Neural progenitor cell (in vitro differentiated cells): Measurements from ENCODE around the gene CRY2. TPM values are rescaled to one million over a fixed set of nuclear protein-coding genes. Genes with fewer than 3 reads are reported as not detected.

Experiments used
- DNase-seq: peaks from one replicate; pipeline ENCODE4 v3.0.0-alpha.2; 2016; ENCODE audit warnings: low spot score
- H2AFZ ChIP-seq: fragments of 200-600 bp; sonication (generic); replicated peaks from 2 replicates; pipeline ENCODE4 v1.6.1; 2016; ENCODE audit warnings: antibody characterized with exemption
- H3F3A ChIP-seq: fragments of 200-600 bp; sonication (generic); 2 replicates; pipeline ENCODE4 v1.6.1; 2016; ENCODE audit warnings: antibody characterized with exemption, low read depth
- H3K27ac ChIP-seq: fragments of 200-600 bp; sonication (generic); 2 replicates; pipeline ENCODE4 v1.5.1; 2016; ENCODE audit warnings: mild to moderate bottlenecking
- H3K27me3 ChIP-seq: fragments of 200-600 bp; sonication (generic); 2 replicates; pipeline ENCODE4 v1.6.1; 2016; ENCODE audit warnings: mild to moderate bottlenecking, moderate library complexity
- H3K36me3 ChIP-seq: fragments of 200-600 bp; sonication (generic); 2 replicates; pipeline ENCODE4 v1.5.1; 2016
- H3K4me1 ChIP-seq: fragments of 200-600 bp; sonication (generic); 2 replicates; pipeline ENCODE4 v1.6.1; 2016; ENCODE audit warnings: mixed run types
- H3K4me2 ChIP-seq: fragments of 200-600 bp; sonication (generic); 2 replicates; pipeline ENCODE4 v1.6.1; 2016
- H3K4me3 ChIP-seq: fragments of 200-600 bp; sonication (generic); 2 replicates; pipeline ENCODE4 v1.5.1; 2016
- H3K79me2 ChIP-seq: fragments of 200-600 bp; sonication (generic); 2 replicates; pipeline ENCODE4 v1.6.1; 2016; ENCODE audit warnings: low read depth
- H3K9ac ChIP-seq: fragments of 200-600 bp; sonication (generic); 2 replicates; pipeline ENCODE4 v1.6.1; 2016
- H3K9me3 ChIP-seq: fragments of 200-600 bp; sonication (generic); 2 replicates; pipeline ENCODE4 v1.5.1; 2016; ENCODE audit warnings: low read depth
- H4K20me1 ChIP-seq: fragments of 200-600 bp; sonication (generic); 2 replicates; pipeline ENCODE4 v1.6.1; 2016; ENCODE audit warnings: low read depth
- H3K27ac Mint-ChIP-seq: 3 replicates; pipeline ENCODE4 v1.8.0; 2021; ENCODE audit warnings: mixed read lengths
- H3K27me3 Mint-ChIP-seq: 2 replicates; pipeline ENCODE4 v1.8.0; 2022; ENCODE audit warnings: low read depth, mild to moderate bottlenecking, inconsistent platforms, moderate library complexity, mixed read lengths; ENCODE audit not compliant: insufficient read depth
- H3K36me3 Mint-ChIP-seq: 3 replicates; pipeline ENCODE4 v1.8.0; 2021; ENCODE audit warnings: mixed read lengths
- H3K4me1 Mint-ChIP-seq: 3 replicates; pipeline ENCODE4 v1.8.0; 2021; ENCODE audit warnings: mixed read lengths
- H3K4me3 Mint-ChIP-seq: 3 replicates; pipeline ENCODE4 v1.8.0; 2021; ENCODE audit warnings: mild to moderate bottlenecking, moderate library complexity, mixed read lengths
- H3K9me3 Mint-ChIP-seq: 3 replicates; pipeline ENCODE4 v1.8.0; 2020; ENCODE audit warnings: mixed read lengths
- CTCF ChIP-seq: fragments of 200-600 bp; sonication (generic); IDR thresholded peaks from 2 replicates; pipeline ENCODE4 v1.5.1; 2017; ENCODE audit warnings: antibody characterized with exemption, mild to moderate bottlenecking
- EZH2 ChIP-seq: fragments of 200-600 bp; sonication (generic); IDR thresholded peaks from 2 replicates; pipeline ENCODE4 v1.6.1; 2017; ENCODE audit warnings: antibody characterized with exemption, mild to moderate bottlenecking, moderate library complexity
- EZH2phosphoT487 ChIP-seq: fragments of 200-600 bp; sonication (generic); IDR thresholded peaks from 2 replicates; pipeline ENCODE4 v1.6.1; 2017; ENCODE audit warnings: antibody characterized with exemption
- total RNA-seq: library from RNA; depleted of rRNA; stranded (reverse); fragments of >200 nt; gene quantifications from 2 replicates; pipeline ENCODE4 v1.2.3, GENCODE V29; 2015; ENCODE audit warnings: low replicate concordance

The CRY2 gene
- total RNA-seq, 1 donor from 2014 or later = 15.8 TPM

- Histone ChIP-seq H3K9ac (no peak overlapping the region), H2AFZ (no peak overlapping the region), H3K9me3 (no peaks in the 10 kb centered on the region), H3K27ac (no peak overlapping the region), H4K20me1 (no peaks in the 10 kb centered on the region), H3F3A (no peaks in the 10 kb centered on the region), H3K4me3 (no peak overlapping the region), H3K27me3 (peaks cover under 1% of the 10 kb centered on the region), H3K79me2 (no peaks in the 10 kb centered on the region), H3K4me1 (no peaks in the 10 kb centered on the region), H3K36me3 (no peaks in the 10 kb centered on the region), H3K4me2 (no peak overlapping the region)
- Mint-ChIP-seq H3K27ac (no peak overlapping the region), H3K4me3 (no peak overlapping the region), H3K27me3 (peaks cover 24% of the 10 kb centered on the region), H3K36me3 (no peaks in the 10 kb centered on the region), H3K4me1 (peaks cover 14% of the 10 kb centered on the region), H3K9me3 (no peaks in the 10 kb centered on the region)
- no peak for TF ChIP-seq CTCF
- no peak for DNase-seq
Measured at GRCh38 chr11:45830596-45830995, 16.7 kb upstream of the CRY2 start.

- Histone ChIP-seq H3K4me2 (no peak overlapping the region), H3K9me3 (no peaks in the 10 kb centered on the region), H3K79me2 (no peaks in the 10 kb centered on the region), H3K4me1 (no peaks in the 10 kb centered on the region), H2AFZ (no peak overlapping the region), H3F3A (no peaks in the 10 kb centered on the region), H3K27ac (no peak overlapping the region), H3K27me3 (peaks cover 15% of the 10 kb centered on the region), H4K20me1 (no peaks in the 10 kb centered on the region), H3K36me3 (no peaks in the 10 kb centered on the region), H3K9ac (no peak overlapping the region), H3K4me3 (no peak overlapping the region)
- Mint-ChIP-seq H3K4me3 (no peak overlapping the region), H3K9me3 (peaks cover 4% of the 10 kb centered on the region), H3K27ac (no peak overlapping the region), H3K36me3 (no peaks in the 10 kb centered on the region), H3K4me1 (peaks cover 11% of the 10 kb centered on the region), H3K27me3 (peaks cover 17% of the 10 kb centered on the region)
- DNase-seq = no peak
- no peak for TF ChIP-seq CTCF
- TF ChIP-seq EZH2phosphoT487 = no peak
- TF ChIP-seq EZH2 = no peak
Measured at GRCh38 chr11:45832811-45833441, 14.3 kb upstream of the CRY2 start.

DNA sequence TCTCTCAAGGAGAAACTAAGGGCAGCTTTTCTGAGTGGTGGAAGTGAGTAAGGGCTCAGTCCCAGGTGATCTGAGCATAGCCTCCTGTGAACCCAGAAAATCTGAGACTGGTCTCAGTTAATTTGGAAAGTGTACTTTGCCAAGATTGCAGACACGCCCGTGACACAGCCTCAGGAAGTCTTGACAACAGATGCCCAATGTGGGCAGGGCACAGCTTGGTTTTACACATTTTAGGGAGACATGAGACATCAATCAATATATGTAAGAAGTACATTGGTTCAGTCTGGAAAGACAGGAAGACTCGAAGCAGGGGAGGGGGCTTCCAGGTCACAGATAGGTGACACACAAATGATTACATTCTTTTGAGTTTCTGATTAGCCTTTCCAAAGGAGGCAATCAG, 13.5 kb upstream of the CRY2 start:
- H3K4me1 Mint-ChIP-seq = peaks cover 10% of the 10 kb centered on the region
- H3K9me3 Mint-ChIP-seq = peaks cover 4% of the 10 kb centered on the region
- TF ChIP-seq CTCF = no peak
- TF ChIP-seq EZH2 = no peak
- H3K9me3 ChIP-seq = no peaks in the 10 kb centered on the region
- no peak overlapping the region for H3K9ac ChIP-seq
- no peak overlapping the region for H2AFZ ChIP-seq
- H4K20me1 ChIP-seq = no peaks in the 10 kb centered on the region
- H3K27ac ChIP-seq = no peak overlapping the region
- H3K79me2 ChIP-seq = no peaks in the 10 kb centered on the region
- H3K27me3 Mint-ChIP-seq = peaks cover 16% of the 10 kb centered on the region
- H3K4me3 ChIP-seq = no peak overlapping the region
- H3K36me3 Mint-ChIP-seq = no peaks in the 10 kb centered on the region
- H3K4me2 ChIP-seq = no peak overlapping the region
- no peak for DNase-seq
- H3K27me3 ChIP-seq = peaks cover 15% of the 10 kb centered on the region
- H3K4me1 ChIP-seq = no peaks in the 10 kb centered on the region
- H3K36me3 ChIP-seq = no peaks in the 10 kb centered on the region
- no peaks in the 10 kb centered on the region for H3F3A ChIP-seq
- H3K4me3 Mint-ChIP-seq = no peak overlapping the region
- no peak overlapping the region for H3K27ac Mint-ChIP-seq
